Fibroblast of lung (primary cell): ENCODE data around the gene SLC5A10. TPM values are rescaled to one million over a fixed set of nuclear protein-coding genes. Genes with fewer than 3 reads are reported as not detected.
"Not testable (repeated sequence)": the region's sequence is repeated elsewhere in the genome, so short reads cannot be mapped to it uniquely, and the experiment has no call there.

ENCODE experiments used
- DNase-seq, 2 donors: peaks; one replicate each; pipeline versions ENCODE4 v3.0.0 to v3.0.0-alpha.2; 2010; ENCODE audit warnings: low read depth in 2 of 2
- H2AFZ ChIP-seq: 2 replicates; pipeline ENCODE4 v1.5.1; 2012; ENCODE audit warnings: low read length, control low read depth, inconsistent platforms
- H3K27ac ChIP-seq: 2 replicates; pipeline ENCODE4 v1.5.1; 2011; ENCODE audit warnings: low read length, control low read depth; ENCODE audit not compliant: insufficient read depth
- H3K27me3 ChIP-seq: 2 replicates; pipeline ENCODE4 v1.5.1; 2011; ENCODE audit warnings: mild to moderate bottlenecking, low read length; ENCODE audit not compliant: control insufficient read depth, insufficient read depth
- H3K36me3 ChIP-seq: 2 replicates; pipeline ENCODE4 v1.5.1; 2011; ENCODE audit warnings: low read length; ENCODE audit not compliant: control insufficient read depth, insufficient read depth
- H3K4me1 ChIP-seq: 2 replicates; pipeline ENCODE4 v1.5.1; 2011; ENCODE audit warnings: low read length; ENCODE audit not compliant: control insufficient read depth, insufficient read depth; ENCODE audit errors: extremely low read depth
- H3K4me2 ChIP-seq: 2 replicates; pipeline ENCODE4 v1.5.1; 2011; ENCODE audit warnings: low read length, control low read depth; ENCODE audit not compliant: insufficient read depth; ENCODE audit errors: extremely low read depth
- H3K4me3 ChIP-seq, 4 experiments: fragments of 200-600 bp in 1 of 4; sonication (generic) in 1 of 4; replicated peaks in 1 of 4; 2 replicates each; pipeline ENCODE4 v1.5.1; 2011 to 2016; ENCODE audit warnings: low read length in 4 of 4, low read depth in 3 of 4, mild to moderate bottlenecking in 3 of 4, control low read depth in 2 of 4, inconsistent platforms in 1 of 4, mixed read lengths in 1 of 4; ENCODE audit not compliant: insufficient read depth in 1 of 4; ENCODE audit errors: control extremely low read depth in 1 of 4
- H3K79me2 ChIP-seq: 2 replicates; pipeline ENCODE4 v1.5.1; 2012; ENCODE audit warnings: mild to moderate bottlenecking, low read length, inconsistent platforms; ENCODE audit not compliant: control insufficient read depth, insufficient read depth
- H3K9ac ChIP-seq: 2 replicates; pipeline ENCODE4 v1.5.1; 2011; ENCODE audit warnings: mild to moderate bottlenecking, low read length, control low read depth; ENCODE audit not compliant: insufficient read depth
- H3K9me3 ChIP-seq: 2 replicates; pipeline ENCODE4 v1.5.1; 2012; ENCODE audit warnings: low read depth, low read length; ENCODE audit not compliant: control insufficient read depth, insufficient read depth
- H4K20me1 ChIP-seq: 2 replicates; pipeline ENCODE4 v1.5.1; 2011; ENCODE audit warnings: low read length; ENCODE audit not compliant: control insufficient read depth, insufficient read depth; ENCODE audit errors: extremely low read depth
- polyA plus RNA-seq, 2 donors: library from polyadenylated mRNA; depleted of rRNA in 1 of 2; stranded (reverse) in 1 of 2; unstranded in 1 of 2; fragments of >200 nt; gene quantifications; 2 replicates each; pipeline ENCODE4 v1.2.1, GENCODE V29; 2011 to 2012; ENCODE audit warnings: missing spikeins in 1 of 2
- total RNA-seq: library from RNA; depleted of rRNA; stranded (reverse); fragments of >200 nt; gene quantifications from 2 replicates; pipeline ENCODE4 v1.2.1, GENCODE V29; 2014

SLC5A10 gene
- total and polyA plus RNA-seq, 2 donors (not counting 1 experiment from before 2014, with no cell fraction given) = not detected

GRCh38 chr17:19048826-19049225 lies 96.9 kb downstream of the SLC5A10 start:
- H3K27ac ChIP-seq, H3K4me3 ChIP-seq, H3K4me1 ChIP-seq, H3K9me3 ChIP-seq, H2AFZ ChIP-seq, H3K27me3 ChIP-seq, H3K79me2 ChIP-seq, H3K4me2 ChIP-seq, DNase-seq, H3K36me3 ChIP-seq, H4K20me1 ChIP-seq, H3K9ac ChIP-seq: not testable (repeated sequence)

DNA sequence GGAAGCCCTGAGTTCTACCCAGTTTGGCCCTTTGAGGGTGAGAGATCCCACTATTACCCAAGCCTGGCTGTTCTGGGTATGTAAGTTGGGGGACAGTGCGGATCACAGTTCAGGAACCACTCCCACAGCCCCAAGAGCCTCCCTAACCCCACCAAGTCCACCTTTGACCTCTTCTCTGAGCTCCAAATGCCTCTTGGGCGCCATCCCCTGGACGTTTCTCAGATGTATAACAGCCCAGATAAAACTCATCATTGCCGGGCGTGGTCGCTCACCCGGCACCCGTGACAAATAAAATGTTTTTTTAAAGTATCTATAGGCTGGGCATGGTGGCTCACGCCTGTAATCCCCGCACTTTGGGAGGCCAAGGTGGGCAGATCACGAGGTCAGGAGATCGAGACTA lies 103.5 kb downstream of the SLC5A10 start:
- not testable (repeated sequence) for H3K4me3 ChIP-seq, H3K79me2 ChIP-seq, H3K9me3 ChIP-seq, H3K27ac ChIP-seq, H3K4me1 ChIP-seq, H4K20me1 ChIP-seq, H3K36me3 ChIP-seq, H3K4me2 ChIP-seq, H3K9ac ChIP-seq, H3K27me3 ChIP-seq, DNase-seq, H2AFZ ChIP-seq

- not testable (repeated sequence) for H4K20me1 ChIP-seq, DNase-seq, H3K9me3 ChIP-seq
These were observed 110.2 kb downstream of the SLC5A10 start for GRCh38 chr17:19062009-19062717.

DNA sequence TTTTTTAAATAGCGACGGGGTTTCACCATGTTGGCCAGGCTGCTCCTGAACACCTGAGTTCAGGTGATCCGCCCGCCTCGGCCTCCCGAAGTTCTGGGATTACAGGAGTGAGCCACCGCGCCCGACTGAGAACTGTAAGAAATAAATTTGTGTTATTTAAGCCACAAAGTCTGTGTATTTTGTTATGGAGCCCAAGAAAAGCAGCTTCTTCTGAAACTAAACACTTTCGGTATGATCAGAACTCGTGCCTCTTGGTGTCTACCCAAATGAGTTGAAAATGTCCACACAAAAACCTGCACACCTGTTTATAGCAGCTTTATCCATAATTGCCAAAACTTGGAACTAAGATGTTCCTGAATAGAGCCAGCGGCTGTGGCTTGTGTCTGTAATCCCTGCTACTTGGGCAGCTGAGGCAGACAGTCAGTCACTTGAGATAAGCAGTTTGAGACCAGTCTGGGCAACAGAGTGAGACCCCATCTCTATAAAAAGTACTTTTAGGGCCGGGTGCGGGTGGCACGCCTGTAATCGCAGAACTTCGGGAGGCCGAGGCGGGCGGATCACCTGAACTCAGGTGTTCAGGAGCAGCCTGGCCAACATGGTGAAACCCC lies 110.9 kb downstream of the SLC5A10 start:
- H3K4me3 ChIP-seq, H3K9ac ChIP-seq, H3K27ac ChIP-seq, H3K9me3 ChIP-seq, H3K4me1 ChIP-seq, H3K79me2 ChIP-seq, H3K36me3 ChIP-seq, H3K27me3 ChIP-seq, H3K4me2 ChIP-seq, DNase-seq, H4K20me1 ChIP-seq, H2AFZ ChIP-seq: not testable (repeated sequence)

More at GRCh38 chr17:19062009-19062717, 110.2 kb downstream of the SLC5A10 start:
- H3K4me3 ChIP-seq, H2AFZ ChIP-seq, H3K27ac ChIP-seq, H3K27me3 ChIP-seq, H3K9ac ChIP-seq, H3K4me2 ChIP-seq, H3K4me1 ChIP-seq, H3K36me3 ChIP-seq, H3K79me2 ChIP-seq: not testable (repeated sequence)

GRCh38 chr17:19063326-19063956 lies 111.5 kb downstream of the SLC5A10 start:
- not testable (repeated sequence) for H3K4me1 ChIP-seq, H3K9ac ChIP-seq, H2AFZ ChIP-seq, H4K20me1 ChIP-seq, H3K79me2 ChIP-seq, H3K27me3 ChIP-seq, DNase-seq, H3K9me3 ChIP-seq, H3K4me3 ChIP-seq, H3K4me2 ChIP-seq, H3K36me3 ChIP-seq, H3K27ac ChIP-seq

- not testable (repeated sequence) for H3K4me3 ChIP-seq, H3K36me3 ChIP-seq, H3K4me2 ChIP-seq, H3K4me1 ChIP-seq, H2AFZ ChIP-seq, H3K79me2 ChIP-seq, H4K20me1 ChIP-seq, H3K9ac ChIP-seq, H3K9me3 ChIP-seq, H3K27ac ChIP-seq, H3K27me3 ChIP-seq, DNase-seq
These were observed 112.4 kb downstream of the SLC5A10 start for GRCh38 chr17:19064378-19064777.
